AG04449 (cell line): Measurements from ENCODE around the gene COBL.

Experiments used
- CTCF ChIA-PET: fragments of 350-600 bp; formaldehyde crosslinking; extraction: SDS; loops from one replicate; lab custom pipeline; 2021; ENCODE audit warnings: antibody characterized with exemption; lab: Yijun Ruan, JAX
- POLR2A ChIA-PET: fragments of 400-600, 350-600 bp; formaldehyde crosslinking; extraction: SDS; loops from one replicate; lab custom pipeline; 2020; ENCODE audit warnings: antibody characterized with exemption, inconsistent platforms; lab: Yijun Ruan, JAX
- DNase-seq: peaks from one replicate; pipeline ENCODE4 v3.0.0-alpha.2; 2010; ENCODE audit warnings: low read depth, low spot score
- H3K4me3 ChIP-seq: 2 replicates; pipeline ENCODE4 v1.5.1; 2011; ENCODE audit warnings: low read depth, mild to moderate bottlenecking, control low read depth, low read length
- CTCF ChIP-seq: IDR thresholded peaks from one replicate; pipeline ENCODE4 v1.5.1; 2011; ENCODE audit warnings: mild to moderate bottlenecking, moderate library complexity, low read length, control low read depth, inconsistent platforms; ENCODE audit not compliant: insufficient read depth; ENCODE audit errors: missing control alignments

COBL gene

GRCh38 chr7:51236470-51237132 lies 80.0 kb downstream of the COBL start:
- H3K4me3 ChIP-seq, result no peak overlapping the region
- TF ChIP-seq CTCF, result no peak
- DNase-seq, result no peak
- CTCF ChIA-PET, result no interaction called here
- POLR2A ChIA-PET, result no interaction called here

GRCh38 chr7:51235593-51236313 lies 80.9 kb downstream of the COBL start:
- DNase-seq, result no peak
- TF ChIP-seq CTCF, result no peak
- POLR2A ChIA-PET, result no interaction called here
- H3K4me3 ChIP-seq, result no peak overlapping the region
- CTCF ChIA-PET, result no interaction called here

- H3K4me3 ChIP-seq, result no peak overlapping the region
- no peak for DNase-seq
- ChIA-PET POLR2A (no interaction called here), CTCF (no interaction called here)
- TF ChIP-seq CTCF, result no peak
Observed at GRCh38 chr7:51234609-51235308, 81.8 kb downstream of the COBL start.

GRCh38 chr7:51234139-51234538 lies 82.5 kb downstream of the COBL start:
- H3K4me3 ChIP-seq, result no peak overlapping the region
- ChIA-PET CTCF (no interaction called here), POLR2A (no interaction called here)
- DNase-seq, result no peak
- no peak for TF ChIP-seq CTCF

GRCh38 chr7:51233374-51233773 lies 83.2 kb downstream of the COBL start:
- TF ChIP-seq CTCF, result no peak
- CTCF ChIA-PET, result no interaction called here
- H3K4me3 ChIP-seq, result no peak overlapping the region
- no peak for DNase-seq
- POLR2A ChIA-PET, result no interaction called here

GRCh38 chr7:51230723-51231122 lies 85.9 kb downstream of the COBL start:
- H3K4me3 ChIP-seq, result no peak overlapping the region
- no peak for DNase-seq
- ChIA-PET POLR2A (no interaction called here), CTCF (no interaction called here)
- TF ChIP-seq CTCF, result no peak
